GM23248 (cell line): ENCODE data around the gene RNF186. TPM values are rescaled to one million over a fixed set of nuclear protein-coding genes. Genes with fewer than 3 reads are reported as not detected.

Source experiments
- DNase-seq: peaks from one replicate; pipeline ENCODE4 v3.0.0-alpha.2; 2015
- H2AFZ ChIP-seq: fragments of 200-600 bp; sonication (generic); 2 replicates; pipeline ENCODE4 v1.6.1; 2016; ENCODE audit warnings: antibody characterized with exemption
- H3F3A ChIP-seq: fragments of 200-600 bp; sonication (generic); 2 replicates; pipeline ENCODE4 v1.6.1; 2016; ENCODE audit warnings: mild to moderate bottlenecking, antibody characterized with exemption, mixed run types; ENCODE audit not compliant: insufficient read depth
- H3K27ac ChIP-seq: fragments of 200-600 bp; sonication (generic); 2 replicates; pipeline ENCODE4 v1.5.1; 2016; ENCODE audit warnings: mild to moderate bottlenecking
- H3K27me3 ChIP-seq: fragments of 200-600 bp; sonication (generic); replicated peaks from 2 replicates; pipeline ENCODE4 v1.6.1; 2016; ENCODE audit warnings: mild to moderate bottlenecking; ENCODE audit not compliant: insufficient read depth
- H3K36me3 ChIP-seq: fragments of 200-600 bp; sonication (generic); 2 replicates; pipeline ENCODE4 v1.6.1; 2016; ENCODE audit warnings: low read depth, mild to moderate bottlenecking
- H3K4me1 ChIP-seq: fragments of 200-600 bp; sonication (generic); 2 replicates; pipeline ENCODE4 v1.6.1; 2016; ENCODE audit warnings: mild to moderate bottlenecking; ENCODE audit not compliant: insufficient read depth
- H3K4me2 ChIP-seq: fragments of 200-600 bp; sonication (generic); one replicate; pipeline ENCODE4 v1.6.1; 2016; ENCODE audit warnings: mild to moderate bottlenecking; ENCODE audit not compliant: unreplicated experiment
- H3K4me3 ChIP-seq: fragments of 200-600 bp; sonication (generic); 2 replicates; pipeline ENCODE4 v1.5.1; 2016; ENCODE audit warnings: mild to moderate bottlenecking
- H3K79me2 ChIP-seq: fragments of 200-600 bp; sonication (generic); 2 replicates; pipeline ENCODE4 v1.6.1; 2016; ENCODE audit warnings: mild to moderate bottlenecking; ENCODE audit not compliant: insufficient read depth
- H3K9ac ChIP-seq: fragments of 200-600 bp; sonication (generic); 2 replicates; pipeline ENCODE4 v1.6.1; 2016; ENCODE audit warnings: mild to moderate bottlenecking
- H3K9me2 ChIP-seq: fragments of 200-600 bp; sonication (generic); 2 replicates; pipeline ENCODE4 v1.6.1; 2016; ENCODE audit warnings: mixed run types, mild to moderate bottlenecking, moderate library complexity; ENCODE audit not compliant: insufficient read depth
- H3K9me3 ChIP-seq: fragments of 200-600 bp; sonication (generic); one replicate; pipeline ENCODE4 v1.6.1; 2017; ENCODE audit warnings: low read depth
- H4K20me1 ChIP-seq: fragments of 200-600 bp; sonication (generic); 2 replicates; pipeline ENCODE4 v1.6.0; 2016; ENCODE audit not compliant: insufficient read depth
- EZH2 ChIP-seq: fragments of 200-600 bp; sonication (generic); IDR thresholded peaks from 2 replicates; pipeline ENCODE4 v1.6.1; 2018; ENCODE audit warnings: antibody characterized with exemption, mild to moderate bottlenecking; ENCODE audit not compliant: insufficient read depth, poor library complexity, severe bottlenecking
- EZH2phosphoT487 ChIP-seq: fragments of 200-600 bp; sonication (generic); IDR thresholded peaks from 2 replicates; pipeline ENCODE4 v1.6.1; 2018; ENCODE audit warnings: antibody characterized with exemption, moderate library complexity, mild to moderate bottlenecking, low read depth; ENCODE audit not compliant: insufficient read depth
- WGBS, 2 experiments: methylation state at CpG; one replicate each; pipeline ENCODE4 v1.1.6; 2015 to 2017; ENCODE audit warnings: low lambda C conversion rate in 2 of 2, low coverage in 1 of 2; ENCODE audit errors: missing lambda C conversion rate in 2 of 2; 5-methylcytosine and 5-hydroxymethylcytosine counted together
- in situ Hi-C: fragments of 300-500 bp; cut with MboI; formaldehyde crosslinking; loops from 2 replicates; pipeline ENCODE4 v1.15.0; 2020
- polyA plus RNA-seq: library from polyadenylated mRNA; unstranded; fragments of >200 nt; fragmentation: Nextera tagmentation; extraction: Ambion mirVana; gene quantifications from 2 replicates; pipeline ENCODE4 v1.2.1, GENCODE V29; 2016
- total RNA-seq: library from RNA; depleted of rRNA; stranded (reverse); fragments of >200 nt; shearing (Covaris generic); gene quantifications from 2 replicates; pipeline ENCODE4 v1.2.3, GENCODE V29; 2014; rRNA removed

The RNF186 gene
- total and polyA plus RNA-seq, 2 experiments from 2014 or later, result not detected

- no peak overlapping the region for H3K4me3 ChIP-seq
- in situ Hi-C loops, result no loop called here
- H4K20me1 ChIP-seq, result no peaks in the 10 kb centered on the region
- H3K36me3 ChIP-seq, result no peaks in the 10 kb centered on the region
- H2AFZ ChIP-seq, result no peak overlapping the region
- no peaks in the 10 kb centered on the region for H3K79me2 ChIP-seq
- H3K27me3 ChIP-seq, result no peaks in the 10 kb centered on the region
- 83 to 87% methylated on average over 10 of the region's 10 CpGs for WGBS, 2 experiments
- H3K9me2 ChIP-seq, result no peaks in the 10 kb centered on the region
- no peak overlapping the region for H3K27ac ChIP-seq
- H3F3A ChIP-seq, result peaks cover 19% of the 10 kb centered on the region
- TF ChIP-seq EZH2, result no peak
- no peak for TF ChIP-seq EZH2phosphoT487
- no peaks in the 10 kb centered on the region for H3K9me3 ChIP-seq
- DNase-seq, result no peak
- no peak overlapping the region for H3K4me2 ChIP-seq
- H3K9ac ChIP-seq, result no peak overlapping the region
- peaks cover 20% of the 10 kb centered on the region for H3K4me1 ChIP-seq
These were observed 45.7 kb downstream of the RNF186 start for GRCh38 chr1:19769211-19769932.

GRCh38 chr1:19768353-19769210 lies 46.5 kb downstream of the RNF186 start:
- Histone ChIP-seq H3K36me3 (no peaks in the 10 kb centered on the region), H3K9me2 (no peaks in the 10 kb centered on the region), H3K79me2 (no peaks in the 10 kb centered on the region), H3K4me2 (no peak overlapping the region), H3F3A (peaks cover 19% of the 10 kb centered on the region), H2AFZ (no peak overlapping the region), H3K27ac (no peak overlapping the region), H3K9me3 (no peaks in the 10 kb centered on the region), H3K4me1 (peaks cover 20% of the 10 kb centered on the region), H3K4me3 (no peak overlapping the region), H3K9ac (no peak overlapping the region), H3K27me3 (no peaks in the 10 kb centered on the region), H4K20me1 (no peaks in the 10 kb centered on the region)
- TF ChIP-seq EZH2 (no peak), EZH2phosphoT487 (no peak)
- 85 to 89% methylated on average over 18 of the region's 18 CpGs for WGBS, 2 experiments
- in situ Hi-C loops, result no loop called here
- no peak for DNase-seq

- H3F3A ChIP-seq, result peaks cover 19% of the 10 kb centered on the region
- H3K4me2 ChIP-seq, result peak overlapping the region; percentile 74
- H2AFZ ChIP-seq, result 0 out of 2 replicates have a peak overlapping the region, but pooled peaks have one; percentile 33
- no peaks in the 10 kb centered on the region for H3K79me2 ChIP-seq
- H3K9ac ChIP-seq, result peak overlapping the region; percentile 45
- H3K27me3 ChIP-seq, result no peaks in the 10 kb centered on the region
- no peak for TF ChIP-seq EZH2phosphoT487
- TF ChIP-seq EZH2, result no peak
- in situ Hi-C loops, result no loop called here
- H3K27ac ChIP-seq, result peak overlapping the region; percentile 75
- H3K9me2 ChIP-seq, result no peaks in the 10 kb centered on the region
- H3K36me3 ChIP-seq, result no peaks in the 10 kb centered on the region
- peak; percentile 97 for DNase-seq
- peaks cover 20% of the 10 kb centered on the region for H3K4me1 ChIP-seq
- no peaks in the 10 kb centered on the region for H4K20me1 ChIP-seq
- 4 to 6% methylated on average over 10 of the region's 10 CpGs for WGBS, 2 experiments
- H3K9me3 ChIP-seq, result no peaks in the 10 kb centered on the region
- 0 out of 2 replicates have a peak overlapping the region, but pooled peaks have one; percentile 29 for H3K4me3 ChIP-seq
These were observed 49.5 kb downstream of the RNF186 start for GRCh38 chr1:19765623-19766022.

- WGBS, 2 experiments, result 85 to 89% methylated on average over 5 of the region's 5 CpGs
- Histone ChIP-seq H3K4me2 (peak overlapping the region; percentile 74), H3K4me1 (peaks cover 21% of the 10 kb centered on the region), H4K20me1 (no peaks in the 10 kb centered on the region), H3F3A (peaks cover 25% of the 10 kb centered on the region), H3K9ac (peak overlapping the region; percentile 45), H3K36me3 (no peaks in the 10 kb centered on the region), H3K79me2 (no peaks in the 10 kb centered on the region), H2AFZ (no peak overlapping the region), H3K4me3 (0 out of 2 replicates have a peak overlapping the region, but pooled peaks have one; percentile 29), H3K9me3 (no peaks in the 10 kb centered on the region), H3K27me3 (no peaks in the 10 kb centered on the region), H3K9me2 (no peaks in the 10 kb centered on the region), H3K27ac (peak overlapping the region; percentile 75)
- DNase-seq, result peak; percentile 40
- TF ChIP-seq EZH2phosphoT487 (no peak), EZH2 (no peak)
- in situ Hi-C loops, result no loop called here
These were observed 50.2 kb downstream of the RNF186 start for GRCh38 chr1:19764848-19765247.

Other genes starting within 250 kb of the RNF186 start
- gene NBL1, start 171.0 kb downstream of the RNF186 start, total RNA-seq, result 201 and 290 TPM in 2 replicates
- gene NBL1, start 171.0 kb downstream of the RNF186 start, polyA plus RNA-seq, result 239 and 259 TPM in 2 replicates
- gene HTR6, start 150.4 kb downstream of the RNF186 start, total RNA-seq, result not detected in 2 replicates
- gene HTR6, start 150.4 kb downstream of the RNF186 start, polyA plus RNA-seq, result 0.09 TPM in 1 of 2 replicates, not detected in the other
- gene TMCO4, start 15.4 kb downstream of the RNF186 start, total RNA-seq, result 24.5 and 25.9 TPM in 2 replicates
- gene TMCO4, start 15.4 kb downstream of the RNF186 start, polyA plus RNA-seq, result 10.5 and 10.7 TPM in 2 replicates
- gene OTUD3, start 67.1 kb upstream of the RNF186 start, total RNA-seq, result 3.2 and 4.8 TPM in 2 replicates
- 1.7 and 1.8 TPM in 2 replicates for gene OTUD3, start 67.1 kb upstream of the RNF186 start, polyA plus RNA-seq
- gene PLA2G2E, start 108.3 kb upstream of the RNF186 start, total RNA-seq, result not detected in 2 replicates
- not detected in 2 replicates for gene PLA2G2E, start 108.3 kb upstream of the RNF186 start, polyA plus RNA-seq
- gene PLA2G2A, start 164.3 kb upstream of the RNF186 start, total RNA-seq, result not detected in 2 replicates
- 0.35 TPM in 1 of 2 replicates, not detected in the other for gene PLA2G2A, start 164.3 kb upstream of the RNF186 start, polyA plus RNA-seq